Neutrophil (primary cell): ENCODE results near the gene PTRH2.

Source experiments
- H3K27ac ChIP-seq: fragments of 200-600 bp; sonication (generic); 2 replicates; pipeline ENCODE4 v1.5.1; 2016; ENCODE audit warnings: mild to moderate bottlenecking, moderate library complexity
- H3K27me3 ChIP-seq: fragments of 200-600 bp; sonication (generic); 2 replicates; pipeline ENCODE4 v1.6.0; 2016; ENCODE audit warnings: mild to moderate bottlenecking
- H3K36me3 ChIP-seq: fragments of 200-600 bp; sonication (generic); 2 replicates; pipeline ENCODE4 v1.5.1; 2017
- H3K4me1 ChIP-seq, 2 experiments: fragments of 200-600 bp in 1 of 2; sonication (generic) in 1 of 2; 1 replicate in 1 of 2; 2 replicates in 1 of 2; pipeline versions ENCODE4 v1.5.1 to v1.6.1; 2013 to 2016; ENCODE audit warnings: low read depth in 1 of 2, low read length in 1 of 2, mild to moderate bottlenecking in 1 of 2, moderate library complexity in 1 of 2; ENCODE audit not compliant: control insufficient read depth in 1 of 2, insufficient read depth in 1 of 2
- H3K4me3 ChIP-seq, 2 experiments: fragments of 200-600 bp in 1 of 2; sonication (generic) in 1 of 2; 1 replicate in 1 of 2; 2 replicates in 1 of 2; pipeline ENCODE4 v1.5.1; 2013 to 2016; ENCODE audit warnings: low read depth in 1 of 2, low read length in 1 of 2, mild to moderate bottlenecking in 1 of 2, moderate library complexity in 1 of 2
- H3K9me3 ChIP-seq: fragments of 200-600 bp; sonication (generic); 2 replicates; pipeline ENCODE4 v1.5.1; 2016
- TF ChIP-seq, protein P1 (sequence below): fragments of 200-600 bp; sonication (generic); IDR thresholded peaks from 2 replicates; pipeline ENCODE4 v1.5.1; 2016; ENCODE audit warnings: antibody characterized with exemption

The PTRH2 gene

DNA sequence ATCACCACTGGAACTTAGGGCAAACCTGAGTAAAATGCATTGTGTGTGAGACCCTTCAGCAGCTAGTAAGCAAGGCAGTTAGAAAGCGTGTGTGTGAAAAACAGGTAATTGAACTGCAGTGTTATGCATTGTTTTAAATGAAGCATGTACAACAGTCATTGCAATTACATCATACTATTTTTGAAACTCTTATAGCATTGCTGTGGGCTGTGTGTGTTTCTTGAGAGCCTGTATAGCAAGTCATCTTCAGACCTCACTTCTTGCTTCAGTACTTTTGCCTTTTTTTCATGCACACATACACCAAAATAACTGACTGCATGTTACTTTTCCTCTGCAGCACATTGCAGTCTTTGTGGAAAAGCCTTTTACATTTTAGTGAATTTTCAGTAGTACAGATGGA is 19.2 kb downstream of the PTRH2 start:
- H3K4me3 ChIP-seq, result no peak overlapping the region
- no peaks in the 10 kb centered on the region for H3K9me3 ChIP-seq
- no peaks in the 10 kb centered on the region for H3K27me3 ChIP-seq
- peaks cover 90% of the 10 kb centered on the region for H3K36me3 ChIP-seq
- TF ChIP-seq, protein P1, sequence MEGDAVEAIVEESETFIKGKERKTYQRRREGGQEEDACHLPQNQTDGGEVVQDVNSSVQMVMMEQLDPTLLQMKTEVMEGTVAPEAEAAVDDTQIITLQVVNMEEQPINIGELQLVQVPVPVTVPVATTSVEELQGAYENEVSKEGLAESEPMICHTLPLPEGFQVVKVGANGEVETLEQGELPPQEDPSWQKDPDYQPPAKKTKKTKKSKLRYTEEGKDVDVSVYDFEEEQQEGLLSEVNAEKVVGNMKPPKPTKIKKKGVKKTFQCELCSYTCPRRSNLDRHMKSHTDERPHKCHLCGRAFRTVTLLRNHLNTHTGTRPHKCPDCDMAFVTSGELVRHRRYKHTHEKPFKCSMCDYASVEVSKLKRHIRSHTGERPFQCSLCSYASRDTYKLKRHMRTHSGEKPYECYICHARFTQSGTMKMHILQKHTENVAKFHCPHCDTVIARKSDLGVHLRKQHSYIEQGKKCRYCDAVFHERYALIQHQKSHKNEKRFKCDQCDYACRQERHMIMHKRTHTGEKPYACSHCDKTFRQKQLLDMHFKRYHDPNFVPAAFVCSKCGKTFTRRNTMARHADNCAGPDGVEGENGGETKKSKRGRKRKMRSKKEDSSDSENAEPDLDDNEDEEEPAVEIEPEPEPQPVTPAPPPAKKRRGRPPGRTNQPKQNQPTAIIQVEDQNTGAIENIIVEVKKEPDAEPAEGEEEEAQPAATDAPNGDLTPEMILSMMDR, result no peak
- H3K27ac ChIP-seq, result peak overlapping the region; percentile 43
- H3K4me1 ChIP-seq, result no peaks in the 10 kb centered on the region

DNA sequence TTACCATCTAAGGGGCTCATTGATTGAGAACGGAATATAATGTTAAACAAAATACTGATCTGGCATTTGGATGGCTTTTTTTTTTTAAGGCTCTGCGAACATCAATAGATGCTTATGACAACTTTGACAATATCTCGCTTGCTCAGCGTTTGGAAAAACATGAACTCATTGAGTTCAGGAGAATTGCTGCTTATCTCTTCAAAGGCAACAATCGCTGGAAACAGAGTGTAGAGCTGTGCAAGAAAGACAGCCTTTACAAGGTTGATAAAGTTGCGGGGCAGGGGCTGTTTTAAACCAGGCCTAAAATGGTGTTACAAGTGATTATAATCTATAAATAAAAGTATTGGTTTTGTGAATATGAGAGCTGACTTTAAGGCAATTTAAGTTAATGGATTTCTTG is 22.3 kb downstream of the PTRH2 start:
- Histone ChIP-seq H3K27ac (peak overlapping the region; percentile 41), H3K9me3 (no peaks in the 10 kb centered on the region), H3K4me1 (no peaks in the 10 kb centered on the region), H3K27me3 (no peaks in the 10 kb centered on the region), H3K4me3 (no peak overlapping the region), H3K36me3 (peaks cover 90% of the 10 kb centered on the region)
- TF ChIP-seq, protein P1, result no peak

GRCh38 chr17:59683283-59683682 is 23.9 kb downstream of the PTRH2 start:
- TF ChIP-seq, protein P1, result no peak
- Histone ChIP-seq H3K27me3 (no peaks in the 10 kb centered on the region), H3K27ac (peak overlapping the region; percentile 25), H3K36me3 (peaks cover 99% of the 10 kb centered on the region), H3K4me3 (no peak overlapping the region), H3K4me1 (no peaks in the 10 kb centered on the region), H3K9me3 (no peaks in the 10 kb centered on the region)

- TF ChIP-seq, protein P1, result no peak
- H3K36me3 ChIP-seq, result peaks cover 96% of the 10 kb centered on the region
- no peaks in the 10 kb centered on the region for H3K9me3 ChIP-seq
- H3K27ac ChIP-seq, result no peak overlapping the region
- H3K4me1 ChIP-seq, result peaks cover 4 to 6% of the 10 kb centered on the region in 2 experiments
- H3K27me3 ChIP-seq, result no peaks in the 10 kb centered on the region
- H3K4me3 ChIP-seq, result no peak overlapping the region
These were observed 26.9 kb downstream of the PTRH2 start for GRCh38 chr17:59680314-59680713.

- Histone ChIP-seq H3K27ac (no peak overlapping the region), H3K4me3 (no peak overlapping the region), H3K4me1 (peaks cover 10 to 14% of the 10 kb centered on the region in 2 experiments), H3K9me3 (no peaks in the 10 kb centered on the region), H3K36me3 (peaks cover 92% of the 10 kb centered on the region), H3K27me3 (no peaks in the 10 kb centered on the region)
- TF ChIP-seq, protein P1, result no peak
These were observed 28.3 kb downstream of the PTRH2 start for GRCh38 chr17:59678918-59679317.

DNA sequence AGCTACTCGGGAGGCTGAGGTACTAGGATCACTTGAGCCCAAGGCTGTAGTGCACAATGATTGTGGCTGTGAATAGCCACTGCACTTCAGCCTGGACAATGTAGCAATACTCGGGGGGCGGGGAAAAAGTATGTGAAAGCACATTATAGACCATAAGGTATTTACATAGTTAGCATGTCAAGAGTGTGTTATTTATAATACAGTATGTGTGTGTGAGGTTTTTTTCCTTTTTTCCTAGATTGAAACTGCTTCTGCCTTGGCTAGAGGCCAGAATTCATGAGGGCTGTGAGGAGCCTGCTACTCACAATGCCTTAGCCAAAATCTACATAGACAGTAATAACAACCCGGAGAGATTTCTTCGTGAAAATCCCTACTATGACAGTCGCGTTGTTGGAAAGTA is 30.5 kb downstream of the PTRH2 start:
- H3K4me3 ChIP-seq, result no peak overlapping the region
- TF ChIP-seq, protein P1, result no peak
- H3K36me3 ChIP-seq, result peaks cover 76% of the 10 kb centered on the region
- H3K27ac ChIP-seq, result peak overlapping the region; percentile 18
- peaks cover 10 to 14% of the 10 kb centered on the region in 2 experiments for H3K4me1 ChIP-seq
- no peaks in the 10 kb centered on the region for H3K9me3 ChIP-seq
- H3K27me3 ChIP-seq, result no peaks in the 10 kb centered on the region
